ENCODE measurements around the gene FZR1.

GRCh38 chr19:3457528-3458228 is 48.4 kb upstream of the FZR1 start:
- TF ChIP-seq CTCF (IDR thresholded peaks at IDR 0.05) (no peak), POLR2A (IDR thresholded peaks at IDR 0.05) (no peak)
